CD4-positive, alpha-beta T cell (primary cell): ENCODE measurements around the gene ZNF595. TPM values are rescaled to one million over a fixed set of nuclear protein-coding genes. Genes with fewer than 3 reads are reported as not detected.
"Not testable (repeated sequence)": the region's sequence is repeated elsewhere in the genome, so short reads cannot be mapped to it uniquely, and the experiment has no call there.

Source experiments
- ATAC-seq: fragments of 200-7000 bp; cut with Tn5 transposase; one replicate; pipeline ENCODE4 v1.10.0; 2022; ENCODE audit warnings: mild to moderate bottlenecking; ENCODE audit not compliant: poor library complexity
- CTCF ChIA-PET: fragments of 350-600 bp; sonication (Branson Sonifier 250); formaldehyde crosslinking; loops from one replicate; lab custom pipeline; 2021; ENCODE audit warnings: antibody characterized with exemption, inconsistent platforms; lab: Charles Lee
- POLR2A ChIA-PET: fragments of 350-600 bp; sonication (Branson Sonifier 250); formaldehyde crosslinking; loops from one replicate; lab custom pipeline; 2021; ENCODE audit warnings: antibody characterized with exemption, inconsistent platforms; lab: Charles Lee
- DNase-seq, 14 experiments: peaks; one replicate each; pipeline ENCODE4 v3.0.0-alpha.2; 2013 to 2020; ENCODE audit warnings: mixed read lengths in 2 of 14
- H3K27ac ChIP-seq, 2 donors: one replicate each; pipeline versions ENCODE4 v1.5.1 to v1.7.0; 2013; ENCODE audit warnings: low read length in 2 of 2, low read depth in 1 of 2, mild to moderate bottlenecking in 1 of 2
- H3K27me3 ChIP-seq, 2 experiments: 1 replicate in 1 of 2; 2 replicates in 1 of 2; pipeline versions ENCODE4 v1.6.1 to v1.7.0; 2013; ENCODE audit warnings: low read length in 2 of 2, control low read depth in 1 of 2, mild to moderate bottlenecking in 1 of 2, moderate library complexity in 1 of 2; ENCODE audit not compliant: insufficient read depth in 2 of 2, control insufficient read depth in 1 of 2
- H3K36me3 ChIP-seq: one replicate; pipeline ENCODE4 v1.6.1; 2013; ENCODE audit warnings: low read length, control low read depth; ENCODE audit not compliant: insufficient read depth
- H3K4me1 ChIP-seq: one replicate; pipeline ENCODE4 v1.6.1; 2013; ENCODE audit warnings: low read length, control low read depth; ENCODE audit not compliant: insufficient read depth
- H3K4me3 ChIP-seq: one replicate; pipeline ENCODE4 v1.5.1; 2013; ENCODE audit warnings: mild to moderate bottlenecking, low read length, moderate library complexity
- H3K9me3 ChIP-seq, 2 experiments: 1 replicate in 1 of 2; 2 replicates in 1 of 2; pipeline versions ENCODE4 v1.6.1 to v1.7.0; 2013; ENCODE audit warnings: low read length in 2 of 2, mild to moderate bottlenecking in 2 of 2, control low read depth in 1 of 2, moderate library complexity in 1 of 2; ENCODE audit not compliant: control insufficient read depth in 1 of 2, insufficient read depth in 1 of 2
- H3K27ac Mint-ChIP-seq: one replicate; pipeline ENCODE4 v1.8.0; 2020; ENCODE audit warnings: mixed read lengths
- H3K27me3 Mint-ChIP-seq: one replicate; pipeline ENCODE4 v1.8.0; 2021; ENCODE audit warnings: mixed read lengths
- H3K36me3 Mint-ChIP-seq: one replicate; pipeline ENCODE4 v1.8.0; 2021; ENCODE audit warnings: low read depth, mixed read lengths
- H3K4me1 Mint-ChIP-seq: one replicate; pipeline ENCODE4 v1.8.0; 2021; ENCODE audit warnings: low read depth, mixed read lengths
- H3K4me3 Mint-ChIP-seq: one replicate; pipeline ENCODE4 v1.8.0; 2020; ENCODE audit warnings: mild to moderate bottlenecking, mixed read lengths
- H3K9me3 Mint-ChIP-seq: one replicate; pipeline ENCODE4 v1.8.0; 2020; ENCODE audit warnings: mixed read lengths
- intact Hi-C, 2 experiments: fragments of 100-400 bp; cut with DNase I in 1 of 2; cut with micrococcal nuclease in 1 of 2; formaldehyde crosslinking; loops; one replicate each; pipeline versions ENCODE4 v1.15.1 to v1.9.0; 2023 to 2025; cut with DNase I, micrococcal nuclease
- total RNA-seq, 174 experiments: library from RNA in 2 of 174; stranded (reverse) in 2 of 174; gene quantifications; one replicate each; pipeline ENCODE4 v1.2.3 and lab custom pipeline; 2021 to 2026
- TF ChIP-seq, protein P1 (sequence below): fragments of 200-600 bp; IDR thresholded peaks from one replicate; pipeline ENCODE4 v1.8.0; 2022; ENCODE audit warnings: antibody characterized with exemption, mild to moderate bottlenecking

Gene ZNF595
- total RNA-seq, 2 experiments from 2014 or later, result 16.0 to 16.3 TPM

DNA sequence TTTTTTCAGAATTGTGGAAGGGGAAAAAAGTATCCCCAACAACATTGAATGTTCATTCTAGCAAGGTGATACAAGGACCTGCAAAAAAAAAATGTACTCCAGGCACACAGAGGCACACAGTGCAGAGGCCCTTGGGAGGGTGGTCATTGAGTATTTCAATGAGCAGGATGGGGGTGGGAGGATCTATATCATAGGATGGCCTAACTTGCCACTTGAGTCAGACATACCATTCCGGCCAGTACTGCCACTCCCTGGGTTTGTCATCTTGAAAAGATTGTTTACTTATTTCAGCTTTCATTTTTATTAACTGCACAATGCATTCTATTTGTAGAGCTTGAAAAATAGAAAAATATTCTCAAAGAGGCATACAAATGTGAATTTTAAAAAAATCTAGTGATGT, 18.7 kb downstream of the ZNF595 start:
- Mint-ChIP-seq H3K4me3 (no peak overlapping the region), H3K4me1 (no peaks in the 10 kb centered on the region), H3K27ac (no peak overlapping the region), H3K36me3 (peaks cover 82% of the 10 kb centered on the region), H3K9me3 (peaks cover 42% of the 10 kb centered on the region), H3K27me3 (no peaks in the 10 kb centered on the region)
- H3K9me3 ChIP-seq, result peaks cover 20 to 74% of the 10 kb centered on the region in 2 experiments
- intact Hi-C loops, result no loop called here
- TF ChIP-seq, protein P1, sequence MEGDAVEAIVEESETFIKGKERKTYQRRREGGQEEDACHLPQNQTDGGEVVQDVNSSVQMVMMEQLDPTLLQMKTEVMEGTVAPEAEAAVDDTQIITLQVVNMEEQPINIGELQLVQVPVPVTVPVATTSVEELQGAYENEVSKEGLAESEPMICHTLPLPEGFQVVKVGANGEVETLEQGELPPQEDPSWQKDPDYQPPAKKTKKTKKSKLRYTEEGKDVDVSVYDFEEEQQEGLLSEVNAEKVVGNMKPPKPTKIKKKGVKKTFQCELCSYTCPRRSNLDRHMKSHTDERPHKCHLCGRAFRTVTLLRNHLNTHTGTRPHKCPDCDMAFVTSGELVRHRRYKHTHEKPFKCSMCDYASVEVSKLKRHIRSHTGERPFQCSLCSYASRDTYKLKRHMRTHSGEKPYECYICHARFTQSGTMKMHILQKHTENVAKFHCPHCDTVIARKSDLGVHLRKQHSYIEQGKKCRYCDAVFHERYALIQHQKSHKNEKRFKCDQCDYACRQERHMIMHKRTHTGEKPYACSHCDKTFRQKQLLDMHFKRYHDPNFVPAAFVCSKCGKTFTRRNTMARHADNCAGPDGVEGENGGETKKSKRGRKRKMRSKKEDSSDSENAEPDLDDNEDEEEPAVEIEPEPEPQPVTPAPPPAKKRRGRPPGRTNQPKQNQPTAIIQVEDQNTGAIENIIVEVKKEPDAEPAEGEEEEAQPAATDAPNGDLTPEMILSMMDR, result no peak
- no peaks in the 10 kb centered on the region for H3K27me3 ChIP-seq
- ATAC-seq, result no peak
- H3K4me3 ChIP-seq, result no peak overlapping the region
- POLR2A ChIA-PET, result no interaction called here
- H3K27ac ChIP-seq, result no peak overlapping the region
- H3K4me1 ChIP-seq, result no peaks in the 10 kb centered on the region
- CTCF ChIA-PET, result no interaction called here
- no peak for DNase-seq
- no peaks in the 10 kb centered on the region for H3K36me3 ChIP-seq

DNA sequence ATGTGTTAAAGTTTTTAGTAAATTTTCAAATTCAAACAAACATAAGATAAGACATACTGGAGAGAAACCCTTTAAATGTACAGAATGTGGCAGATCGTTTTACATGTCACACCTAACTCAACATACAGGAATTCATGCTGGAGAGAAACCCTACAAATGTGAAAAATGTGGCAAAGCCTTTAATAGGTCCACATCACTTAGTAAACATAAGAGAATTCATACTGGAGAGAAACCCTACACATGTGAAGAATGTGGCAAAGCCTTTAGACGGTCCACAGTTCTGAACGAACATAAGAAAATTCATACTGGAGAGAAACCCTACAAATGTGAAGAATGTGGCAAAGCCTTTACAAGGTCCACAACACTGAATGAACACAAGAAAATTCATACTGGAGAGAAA, 32.8 kb downstream of the ZNF595 start:
- H3K27ac ChIP-seq, result no peak overlapping the region
- intact Hi-C loops, result no loop called here
- ChIA-PET CTCF (no interaction called here), POLR2A (no interaction called here)
- Mint-ChIP-seq H3K4me1 (no peaks in the 10 kb centered on the region), H3K4me3 (no peak overlapping the region), H3K36me3 (peaks cover 90% of the 10 kb centered on the region), H3K27me3 (no peaks in the 10 kb centered on the region), H3K9me3 (peaks cover 47% of the 10 kb centered on the region), H3K27ac (no peak overlapping the region)
- no peaks in the 10 kb centered on the region for H3K4me1 ChIP-seq
- DNase-seq (no peak), ATAC-seq (no peak)
- H3K4me3 ChIP-seq, result no peak overlapping the region
- TF ChIP-seq, protein P1, result no peak
- no peaks in the 10 kb centered on the region for H3K27me3 ChIP-seq
- H3K36me3 ChIP-seq, result peaks cover 9% of the 10 kb centered on the region
- peaks cover 30 to 91% of the 10 kb centered on the region in 2 experiments for H3K9me3 ChIP-seq

DNA sequence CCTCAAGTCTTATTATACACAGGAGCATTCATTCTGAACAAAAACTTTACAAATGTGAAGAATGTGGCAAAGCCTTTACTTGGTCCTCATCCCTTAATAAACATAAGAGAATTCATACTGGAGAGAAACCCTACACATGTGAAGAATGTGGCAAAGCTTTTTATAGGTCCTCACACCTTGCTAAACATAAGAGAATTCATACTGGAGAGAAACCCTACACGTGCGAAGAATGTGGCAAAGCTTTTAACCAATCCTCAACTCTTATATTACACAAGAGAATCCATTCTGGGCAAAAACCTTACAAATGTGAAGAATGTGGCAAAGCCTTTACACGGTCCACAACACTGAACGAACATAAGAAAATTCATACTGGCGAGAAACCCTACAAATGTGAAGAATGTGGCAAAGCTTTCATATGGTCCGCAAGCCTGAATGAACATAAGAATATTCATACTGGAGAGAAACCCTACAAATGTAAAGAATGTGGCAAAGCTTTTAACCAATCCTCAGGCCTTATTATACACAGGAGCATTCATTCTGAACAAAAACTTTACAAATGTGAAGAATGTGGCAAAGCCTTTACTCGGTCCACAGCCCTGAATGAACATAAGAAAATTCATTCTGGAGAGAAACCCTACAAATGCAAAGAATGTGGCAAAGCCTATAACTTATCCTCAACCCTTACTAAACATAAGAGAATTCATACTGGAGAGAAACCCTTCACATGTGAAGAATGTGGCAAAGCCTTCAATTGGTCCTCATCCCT, 33.6 kb downstream of the ZNF595 start:
- H3K36me3 Mint-ChIP-seq, result peaks cover 90% of the 10 kb centered on the region
- H3K9me3 ChIP-seq, result peaks cover 31 to 93% of the 10 kb centered on the region in 2 experiments
- H3K4me1 ChIP-seq, ATAC-seq, intact Hi-C loops, H3K27ac Mint-ChIP-seq, H3K27me3 ChIP-seq, H3K27ac ChIP-seq, CTCF ChIA-PET, H3K27me3 Mint-ChIP-seq, H3K4me3 ChIP-seq, H3K36me3 ChIP-seq, DNase-seq, H3K4me1 Mint-ChIP-seq, POLR2A ChIA-PET, H3K4me3 Mint-ChIP-seq: not testable (repeated sequence)
- peaks cover 48% of the 10 kb centered on the region for H3K9me3 Mint-ChIP-seq

DNA sequence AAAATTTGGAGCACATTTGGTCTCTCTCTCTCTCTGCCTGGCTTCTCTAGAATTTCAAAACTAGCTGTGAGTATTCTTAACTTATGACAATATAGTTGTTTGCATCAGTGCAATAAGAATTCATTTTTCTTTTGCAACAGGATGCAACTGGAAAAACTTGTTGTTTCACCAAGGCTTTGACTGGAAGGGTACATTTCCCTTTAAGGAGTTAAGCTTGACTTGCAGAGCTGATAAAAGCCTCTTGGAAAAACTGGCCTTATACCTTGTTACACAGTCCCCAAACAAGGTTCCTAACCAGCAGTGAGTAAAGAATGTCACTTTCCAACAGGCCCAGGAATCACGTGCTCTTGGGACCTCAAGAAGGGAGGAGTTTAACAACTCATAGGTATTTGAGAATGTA, 45.3 kb downstream of the ZNF595 start:
- CTCF ChIA-PET, result no interaction called here
- POLR2A ChIA-PET, result no interaction called here

More for the DNA sequence above, 45.3 kb downstream of the ZNF595 start:
- intact Hi-C loops, result no loop called here
- no peaks in the 10 kb centered on the region for H3K36me3 ChIP-seq
- no peaks in the 10 kb centered on the region for H3K27me3 ChIP-seq
- Mint-ChIP-seq H3K27me3 (peaks cover 6% of the 10 kb centered on the region), H3K27ac (no peak overlapping the region), H3K36me3 (peaks cover 79% of the 10 kb centered on the region), H3K4me3 (no peak overlapping the region), H3K4me1 (no peaks in the 10 kb centered on the region), H3K9me3 (peaks cover 34% of the 10 kb centered on the region)
- DNase-seq (no peak), ATAC-seq (no peak)
- H3K27ac ChIP-seq, result no peak overlapping the region
- peaks cover 36 to 91% of the 10 kb centered on the region in 2 experiments for H3K9me3 ChIP-seq
- H3K4me3 ChIP-seq, result no peak overlapping the region
- H3K4me1 ChIP-seq, result no peaks in the 10 kb centered on the region
- TF ChIP-seq, protein P1, result no peak
